Endothelial cell of umbilical vein (primary cell): ENCODE results near the gene GABBR2. TPM values are rescaled to one million over a fixed set of nuclear protein-coding genes. Genes with fewer than 3 reads are reported as not detected.

Source experiments
- BruUV-seq: library from RNA; stranded (reverse); fragments of 400-500 nt; replicated peaks from 2 replicates; lab custom pipeline; 2021; lab: Mats Ljungman, UMichigan
- CTCF ChIA-PET: fragments of 300-600, 350-600 bp; sonication (Branson Sonifier 250); formaldehyde crosslinking; loops from one replicate; lab custom pipeline; 2021; ENCODE audit warnings: antibody characterized with exemption, inconsistent platforms; lab: Charles Lee
- POLR2A ChIA-PET: fragments of 300-600, 350-600 bp; sonication (Branson Sonifier 250); formaldehyde crosslinking; loops from one replicate; lab custom pipeline; 2021; ENCODE audit warnings: antibody characterized with exemption, inconsistent platforms; lab: Charles Lee
- DNase-seq: peaks from one replicate; pipeline ENCODE4 v3.0.0-alpha.2; 2011; ENCODE audit warnings: low read depth, low spot score
- FAIRE-seq: peaks from 2 replicates; lab custom pipeline; 2011; peaks lifted over from hg19 to GRCh38; lab: Jason Lieb, UNC
- H2AFZ ChIP-seq: 2 replicates; pipeline ENCODE4 v1.6.0; 2012; ENCODE audit warnings: low read depth, low read length, control low read depth, inconsistent platforms
- H3K27ac ChIP-seq: 2 replicates; pipeline ENCODE4 v1.5.1; 2011; ENCODE audit warnings: low read depth, mild to moderate bottlenecking, control low read depth, low read length, moderate library complexity; ENCODE audit not compliant: insufficient read depth
- H3K27me3 ChIP-seq, 2 experiments: 2 replicates each; pipeline versions ENCODE4 v1.6.0 to v1.6.1; 2011; ENCODE audit warnings: low read length in 2 of 2, mixed read lengths in 1 of 2; ENCODE audit not compliant: control insufficient read depth in 2 of 2, insufficient read depth in 2 of 2
- H3K36me3 ChIP-seq, 2 experiments: 2 replicates in 1 of 2; 3 replicates in 1 of 2; pipeline ENCODE4 v1.5.1; 2011; ENCODE audit warnings: low read length in 2 of 2, mild to moderate bottlenecking in 1 of 2, moderate library complexity in 1 of 2; ENCODE audit not compliant: control insufficient read depth in 2 of 2, insufficient read depth in 2 of 2; ENCODE audit errors: extremely low read depth in 1 of 2
- H3K4me1 ChIP-seq: 3 replicates; pipeline ENCODE4 v1.5.1; 2011; ENCODE audit warnings: mild to moderate bottlenecking, low read length; ENCODE audit not compliant: control insufficient read depth, insufficient read depth; ENCODE audit errors: extremely low read depth
- H3K4me2 ChIP-seq: 2 replicates; pipeline ENCODE4 v1.6.1; 2011; ENCODE audit warnings: low read length, control low read depth, mixed read lengths; ENCODE audit not compliant: insufficient read depth
- H3K4me3 ChIP-seq, 3 experiments: fragments of 200-600 bp in 1 of 3; sonication (generic), shearing (Covaris generic) in 1 of 3; replicated peaks in 1 of 3; 2 replicates each; pipeline ENCODE4 v1.5.1; 2011 to 2016; ENCODE audit warnings: control low read depth in 3 of 3, low read length in 3 of 3, mild to moderate bottlenecking in 2 of 3, inconsistent platforms in 1 of 3, low read depth in 1 of 3, moderate library complexity in 1 of 3; ENCODE audit not compliant: insufficient read depth in 1 of 3
- H3K79me2 ChIP-seq: 2 replicates; pipeline ENCODE4 v1.6.0; 2012; ENCODE audit warnings: low read length, inconsistent platforms; ENCODE audit not compliant: control insufficient read depth, insufficient read depth
- H3K9ac ChIP-seq: replicated peaks from 2 replicates; pipeline ENCODE3; 2011; ENCODE audit warnings: low read length, control low read depth; ENCODE audit not compliant: insufficient read depth; ENCODE audit errors: extremely low read depth
- H3K9me1 ChIP-seq: replicated peaks from 3 replicates; pipeline ENCODE4 v1.6.0; 2011; ENCODE audit warnings: mild to moderate bottlenecking, low read length; ENCODE audit not compliant: control insufficient read depth, insufficient read depth; ENCODE audit errors: extremely low read depth
- H3K9me3 ChIP-seq: replicated peaks from 2 replicates; pipeline ENCODE4 v1.5.1; 2012; ENCODE audit warnings: low read length, inconsistent platforms; ENCODE audit not compliant: control insufficient read depth, insufficient read depth
- H4K20me1 ChIP-seq: replicated peaks from 2 replicates; pipeline ENCODE3; 2011; ENCODE audit warnings: mild to moderate bottlenecking, low read length; ENCODE audit not compliant: control insufficient read depth, insufficient read depth; ENCODE audit errors: extremely low read depth
- EZH2 ChIP-seq: IDR thresholded peaks from 2 replicates; pipeline ENCODE4 v1.6.1; 2012; ENCODE audit warnings: borderline replicate concordance, low read depth, mild to moderate bottlenecking, moderate library complexity, low read length, inconsistent platforms; ENCODE audit not compliant: severe bottlenecking
- FOS ChIP-seq: IDR thresholded peaks from 2 replicates; pipeline ENCODE4 v1.6.1; 2011; ENCODE audit warnings: mild to moderate bottlenecking, low read length, moderate library complexity, borderline replicate concordance; ENCODE audit not compliant: insufficient read depth
- GATA2 ChIP-seq: IDR thresholded peaks from 2 replicates; pipeline ENCODE4 v1.7.0; 2011; ENCODE audit warnings: low read depth, mild to moderate bottlenecking, moderate library complexity, mixed read lengths, low read length; ENCODE audit not compliant: insufficient read length, insufficient read depth
- JUN ChIP-seq: IDR thresholded peaks from 2 replicates; pipeline ENCODE4 v1.6.1; 2011; ENCODE audit warnings: borderline replicate concordance, low read depth; ENCODE audit not compliant: insufficient read length, insufficient read depth
- MAX ChIP-seq: IDR thresholded peaks from 2 replicates; pipeline ENCODE4 v1.6.1; 2011; ENCODE audit not compliant: insufficient read depth, insufficient read length
- MYC ChIP-seq: IDR thresholded peaks from one replicate; pipeline ENCODE4 v1.6.1; 2011; ENCODE audit warnings: mild to moderate bottlenecking, low read depth, low read length
- POLR2A ChIP-seq: IDR thresholded peaks from 2 replicates; pipeline ENCODE4 v1.6.1; 2012; ENCODE audit warnings: low read depth, mild to moderate bottlenecking, control low read depth, low read length
- POLR2AphosphoS5 ChIP-seq: IDR thresholded peaks from 2 replicates; pipeline ENCODE4 v1.6.1; 2012; ENCODE audit warnings: low read depth, mild to moderate bottlenecking, control low read depth, low read length, moderate library complexity; ENCODE audit not compliant: insufficient read depth
- dilution Hi-C: fragments of 300-500 bp; cut with MboI; formaldehyde crosslinking; loops from one replicate; pipeline ENCODE4 v1.15.0; 2019; ENCODE audit warnings: low sequenced_read_pairs; ENCODE audit not compliant: extremely low pct_ligation_motif_present
- intact Hi-C: fragments of 100-400 bp; cut with micrococcal nuclease; formaldehyde crosslinking; loops from one replicate; pipeline ENCODE4 v1.10.0; 2022
- polyA plus RNA-seq, 4 experiments: library from polyadenylated mRNA; depleted of rRNA in 3 of 4; stranded (reverse) in 3 of 4; unstranded in 1 of 4; fragments of >200 nt; gene quantifications; 2 replicates each; pipeline versions ENCODE4 v1.2.1 to v1.2.3, GENCODE V29; 2011 to 2012; ENCODE audit warnings: missing spikeins in 1 of 4
- total RNA-seq: library from RNA; stranded (reverse); gene quantifications from 2 replicates; pipeline ENCODE4 v1.2.3, GENCODE V29; 2021
- TF ChIP-seq, protein P1 (sequence below), 2 donors: IDR thresholded peaks; 1 replicate in 1 of 2; 2 replicates in 1 of 2; pipeline ENCODE4 v1.5.1; 2011; ENCODE audit warnings: low read length in 2 of 2, mild to moderate bottlenecking in 2 of 2, moderate library complexity in 2 of 2, control low read depth in 1 of 2, inconsistent platforms in 1 of 2, low read depth in 1 of 2; ENCODE audit not compliant: insufficient read depth in 1 of 2; ENCODE audit errors: extremely low read depth in 1 of 2

Gene GABBR2
- total and polyA plus RNA-seq, 2 donors (not counting 3 experiments of a cell fraction or from before 2014, with no cell fraction given): 1.1 to 9.2 TPM

DNA sequence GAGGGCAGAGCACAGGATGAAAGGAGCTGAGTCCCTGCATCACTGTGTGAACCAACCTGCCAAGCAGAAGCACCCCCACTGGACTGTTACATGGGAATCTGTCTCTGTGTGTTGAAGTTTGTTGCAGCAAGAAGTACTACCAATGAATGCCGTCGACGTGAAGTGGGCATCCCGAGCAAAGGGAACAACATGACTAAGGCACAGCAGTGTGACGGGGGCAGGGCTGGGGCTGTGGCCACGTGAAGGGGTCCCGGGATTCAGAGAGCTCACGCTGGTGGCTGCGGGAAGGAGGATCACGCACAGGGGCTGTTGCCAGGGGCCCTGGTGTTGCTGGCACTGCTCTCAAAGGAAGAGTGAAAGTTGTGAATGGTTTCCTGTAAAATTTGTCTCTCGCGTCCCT, 27.5 kb upstream of the GABBR2 start:
- ChIA-PET CTCF (no interaction called here), POLR2A (no interaction called here)
- Histone ChIP-seq H3K9me3 (no peaks in the 10 kb centered on the region), H3K27ac (no peak overlapping the region), H3K4me3 (no peak overlapping the region), H2AFZ (no peak overlapping the region), H4K20me1 (no peaks in the 10 kb centered on the region), H3K4me1 (no peaks in the 10 kb centered on the region), H3K36me3 (peaks cover 0 to 4% of the 10 kb centered on the region in 2 experiments), H3K27me3 (no peaks in the 10 kb centered on the region), H3K9me1 (no peaks in the 10 kb centered on the region), H3K79me2 (no peaks in the 10 kb centered on the region), H3K4me2 (no peak overlapping the region), H3K9ac (no peak overlapping the region)
- no TSS peak for BruUV-seq
- FAIRE-seq (no peak), DNase-seq (no peak)
- TF ChIP-seq POLR2A: no peak
- TF ChIP-seq EZH2: no peak
- no peak for TF ChIP-seq POLR2AphosphoS5
- dilution Hi-C loops: no loop called here
- intact Hi-C loops: loop anchor here (1.0 kb wide), 1 partner anchor 27 kb away; no protein-coding TSS in a partner anchor

DNA sequence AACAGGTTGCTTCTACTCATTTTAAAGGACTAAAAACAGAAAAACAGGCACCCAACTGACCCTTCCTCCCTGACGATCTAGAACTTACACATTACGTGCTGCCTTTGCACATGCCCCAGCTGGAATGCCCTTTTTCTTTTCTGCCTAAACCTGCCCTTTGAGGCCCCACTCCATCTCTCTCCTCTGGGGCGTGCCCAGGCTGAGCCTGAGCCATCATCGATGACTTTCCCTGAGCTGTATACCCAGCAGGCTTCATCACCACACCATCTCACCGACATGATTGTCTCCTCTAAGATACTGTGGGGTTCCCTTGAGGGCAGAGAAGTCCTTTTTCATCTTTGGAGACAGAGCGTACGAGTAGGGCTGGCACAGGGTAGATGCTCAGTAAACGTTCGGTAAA, 24.1 kb upstream of the GABBR2 start:
- POLR2A ChIA-PET: no interaction called here
- dilution Hi-C loops: no loop called here
- BruUV-seq: no TSS peak

More for the DNA sequence above, 24.1 kb upstream of the GABBR2 start:
- intact Hi-C loops: no loop called here
- no peak overlapping the region for H2AFZ ChIP-seq
- no peaks in the 10 kb centered on the region for H3K4me1 ChIP-seq
- no peaks in the 10 kb centered on the region for H3K27me3 ChIP-seq
- DNase-seq (no peak), FAIRE-seq (no peak)
- TF ChIP-seq FOS (no peak), EZH2 (no peak), MYC (no peak), POLR2A (no peak), MAX (no peak), POLR2AphosphoS5 (no peak), JUN (no peak), GATA2 (no peak)
- TF ChIP-seq, protein P1, sequence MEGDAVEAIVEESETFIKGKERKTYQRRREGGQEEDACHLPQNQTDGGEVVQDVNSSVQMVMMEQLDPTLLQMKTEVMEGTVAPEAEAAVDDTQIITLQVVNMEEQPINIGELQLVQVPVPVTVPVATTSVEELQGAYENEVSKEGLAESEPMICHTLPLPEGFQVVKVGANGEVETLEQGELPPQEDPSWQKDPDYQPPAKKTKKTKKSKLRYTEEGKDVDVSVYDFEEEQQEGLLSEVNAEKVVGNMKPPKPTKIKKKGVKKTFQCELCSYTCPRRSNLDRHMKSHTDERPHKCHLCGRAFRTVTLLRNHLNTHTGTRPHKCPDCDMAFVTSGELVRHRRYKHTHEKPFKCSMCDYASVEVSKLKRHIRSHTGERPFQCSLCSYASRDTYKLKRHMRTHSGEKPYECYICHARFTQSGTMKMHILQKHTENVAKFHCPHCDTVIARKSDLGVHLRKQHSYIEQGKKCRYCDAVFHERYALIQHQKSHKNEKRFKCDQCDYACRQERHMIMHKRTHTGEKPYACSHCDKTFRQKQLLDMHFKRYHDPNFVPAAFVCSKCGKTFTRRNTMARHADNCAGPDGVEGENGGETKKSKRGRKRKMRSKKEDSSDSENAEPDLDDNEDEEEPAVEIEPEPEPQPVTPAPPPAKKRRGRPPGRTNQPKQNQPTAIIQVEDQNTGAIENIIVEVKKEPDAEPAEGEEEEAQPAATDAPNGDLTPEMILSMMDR (IDR thresholded peaks at IDR 0.05; ENCODE audit: extremely low read depth in 1 of 2, insufficient read depth in 1 of 2, low read depth in 1 of 2, low read length in 2 of 2): no peak
- no peak overlapping the region for H3K9ac ChIP-seq
- H3K4me2 ChIP-seq: no peak overlapping the region
- H3K4me3 ChIP-seq: no peak overlapping the region
- H3K9me1 ChIP-seq: no peaks in the 10 kb centered on the region
- peaks cover 0 to 4% of the 10 kb centered on the region in 2 experiments for H3K36me3 ChIP-seq
- H3K27ac ChIP-seq: no peak overlapping the region
- H4K20me1 ChIP-seq: no peaks in the 10 kb centered on the region
- H3K9me3 ChIP-seq: no peaks in the 10 kb centered on the region
- no peaks in the 10 kb centered on the region for H3K79me2 ChIP-seq
- CTCF ChIA-PET: no interaction called here
